ENCODE results near the gene MYRF. TPM values are rescaled to one million over a fixed set of nuclear protein-coding genes. Genes with fewer than 3 reads are reported as not detected.
A peak's percentile ranks its signal among the peaks of the same experiment; 100 is the strongest.

The MYRF gene
- total and polyA plus RNA-seq, 9 of the 15 experiments (the other 6 are each of a cell fraction or from before 2014, with no cell fraction given), result 2.3 to 25.8 (median 7.1) TPM

DNA sequence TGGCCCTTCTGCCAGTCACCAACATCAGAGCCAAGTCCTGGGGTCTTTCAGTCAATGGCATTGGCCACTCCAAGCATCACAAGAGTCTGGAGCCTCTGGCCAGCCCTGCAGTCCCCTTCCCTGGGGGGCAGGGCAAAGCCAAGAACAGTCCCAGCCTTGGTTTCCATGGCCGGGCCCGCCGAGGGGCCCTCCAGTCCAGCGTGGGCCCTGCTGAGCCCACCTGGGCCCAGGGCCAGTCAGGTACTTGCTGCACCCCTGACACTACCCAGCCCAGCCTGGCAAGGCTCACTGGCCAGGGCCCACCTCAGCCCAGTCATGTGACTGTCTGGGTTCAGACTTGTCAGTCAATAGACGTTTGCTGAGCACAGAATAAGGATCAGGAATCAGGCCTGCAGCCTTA, 29.1 kb downstream of the MYRF start:
- Histone ChIP-seq H3K4me2 (ENCODE audit: insufficient read depth, low read length) (no peak overlapping the region), H3K4me1 (replicated peaks in 1 of 2; ENCODE audit: control insufficient read depth in 2 of 2, insufficient read depth in 2 of 2, low read length in 2 of 2) (peaks cover 0 to 31% of the 10 kb centered on the region in 2 experiments; a peak in 2 of 5 replicates), H3K9me1 (ENCODE audit: control insufficient read depth, insufficient read depth, low read length) (no peaks in the 10 kb centered on the region), H3K79me2 (ENCODE audit: control insufficient read depth, insufficient read depth, low read length) (no peaks in the 10 kb centered on the region), H3K36me3 (ENCODE audit: control insufficient read depth, insufficient read depth, low read length) (peaks cover 60% of the 10 kb centered on the region; the same call in 2 of the 3 replicates), H3K27ac (ENCODE audit: extremely low read depth, low read depth, low read length) (no peak overlapping the region), H3K27me3 (ENCODE audit: control insufficient read depth in 2 of 2, insufficient read depth in 2 of 2, low read length in 2 of 2) (no peaks in the 10 kb centered on the region), H4K20me1 (replicated peaks; ENCODE audit: control insufficient read depth, insufficient read depth, low read length) (peaks cover 6% of the 10 kb centered on the region; the same call in 1 of the 2 replicates), H3K9me3 (replicated peaks; ENCODE audit: control insufficient read depth, insufficient read depth, low read depth, low read length) (no peaks in the 10 kb centered on the region), H2AFZ (ENCODE audit: low read depth, low read length) (no peak overlapping the region), H3K4me3 (no peak overlapping the region), H3K9ac (ENCODE audit: insufficient read depth in 1 of 2, low read depth in 2 of 2, low read length in 2 of 2) (no peak overlapping the region)
- TF ChIP-seq HSF4 (CRISPR knock-in tag; IDR thresholded peaks at IDR 0.05; ENCODE audit: borderline replicate concordance), result no peak
- TF ChIP-seq, protein P1, sequence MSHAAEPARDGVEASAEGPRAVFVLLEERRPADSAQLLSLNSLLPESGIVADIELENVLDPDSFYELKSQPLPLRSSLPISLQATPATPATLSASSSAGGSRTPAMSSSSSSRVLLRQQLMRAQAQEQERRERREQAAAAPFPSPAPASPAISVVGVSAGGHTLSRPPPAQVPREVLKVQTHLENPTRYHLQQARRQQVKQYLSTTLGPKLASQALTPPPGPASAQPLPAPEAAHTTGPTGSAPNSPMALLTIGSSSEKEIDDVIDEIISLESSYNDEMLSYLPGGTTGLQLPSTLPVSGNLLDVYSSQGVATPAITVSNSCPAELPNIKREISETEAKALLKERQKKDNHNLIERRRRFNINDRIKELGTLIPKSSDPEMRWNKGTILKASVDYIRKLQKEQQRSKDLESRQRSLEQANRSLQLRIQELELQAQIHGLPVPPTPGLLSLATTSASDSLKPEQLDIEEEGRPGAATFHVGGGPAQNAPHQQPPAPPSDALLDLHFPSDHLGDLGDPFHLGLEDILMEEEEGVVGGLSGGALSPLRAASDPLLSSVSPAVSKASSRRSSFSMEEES (CRISPR knock-in tag; IDR thresholded peaks at IDR 0.05), result peak; percentile 56
- TF ChIP-seq POLR2G (IDR thresholded peaks at IDR 0.05; ENCODE audit: low read depth, low read length), result peak; percentile 43; the same call in 1 of the 2 replicates
- ChIA-PET CTCF (ENCODE audit: low intra/inter-chr PET ratio) (no interaction called here), POLR2A (interaction anchor here (1.5 to 2.8 kb wide), 3 partner anchors 11 to 34 kb away, joined by 3 to 21 read pairs (median 8); partner anchors contain the start of genes FEN1 and TMEM258)
- no peak for DNase-seq (ENCODE audit: extremely low read depth in 1 of 4, low spot score in 3 of 4)
- intact Hi-C loops (cut with micrococcal nuclease) (no loop called here), in situ Hi-C loops (cut with MboI) (no loop called here)
- FAIRE-seq, result no peak
- WGBS (ENCODE audit: insufficient coverage, low coverage, missing lambda C conversion rate), result 68% methylated on average over 5 of the region's 5 CpGs
- no TSS peak for BruUV-seq (replicated peaks)
- no peak for ATAC-seq

DNA sequence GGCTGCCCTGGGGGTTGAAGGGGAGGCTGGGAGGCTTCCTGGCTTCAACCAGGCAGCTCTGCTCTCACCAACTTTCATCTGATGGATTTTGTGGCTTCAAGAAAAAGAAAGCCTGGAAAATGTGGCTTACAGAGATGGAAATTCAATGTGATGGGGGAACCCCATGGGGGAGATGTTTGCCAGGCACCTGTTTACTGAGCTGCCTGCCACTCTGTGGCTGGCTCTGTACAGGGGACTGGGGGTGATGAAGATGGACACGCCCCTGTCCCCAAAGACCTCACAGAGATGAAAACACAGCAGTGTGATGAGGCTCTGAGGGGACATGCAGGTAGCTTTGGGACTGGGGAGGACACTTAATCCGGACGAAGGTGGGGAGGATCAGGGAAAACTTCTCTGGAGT, 29.9 kb downstream of the MYRF start:
- TF ChIP-seq PBX2 (CRISPR knock-in tag; IDR thresholded peaks at IDR 0.05; ENCODE audit: low read depth) (no peak), PBX2 (tag; conservative IDR thresholded peaks at IDR 0.05; ENCODE audit: low read depth) (no peak), PML (IDR thresholded peaks at IDR 0.05; ENCODE audit: low read length) (no peak), FOXM1 (IDR thresholded peaks at IDR 0.05; ENCODE audit: low read depth) (no peak), FOXM1 (CRISPR knock-in tag; IDR thresholded peaks at IDR 0.05; ENCODE audit: low read depth) (no peak)
- TF ChIP-seq, protein P2, sequence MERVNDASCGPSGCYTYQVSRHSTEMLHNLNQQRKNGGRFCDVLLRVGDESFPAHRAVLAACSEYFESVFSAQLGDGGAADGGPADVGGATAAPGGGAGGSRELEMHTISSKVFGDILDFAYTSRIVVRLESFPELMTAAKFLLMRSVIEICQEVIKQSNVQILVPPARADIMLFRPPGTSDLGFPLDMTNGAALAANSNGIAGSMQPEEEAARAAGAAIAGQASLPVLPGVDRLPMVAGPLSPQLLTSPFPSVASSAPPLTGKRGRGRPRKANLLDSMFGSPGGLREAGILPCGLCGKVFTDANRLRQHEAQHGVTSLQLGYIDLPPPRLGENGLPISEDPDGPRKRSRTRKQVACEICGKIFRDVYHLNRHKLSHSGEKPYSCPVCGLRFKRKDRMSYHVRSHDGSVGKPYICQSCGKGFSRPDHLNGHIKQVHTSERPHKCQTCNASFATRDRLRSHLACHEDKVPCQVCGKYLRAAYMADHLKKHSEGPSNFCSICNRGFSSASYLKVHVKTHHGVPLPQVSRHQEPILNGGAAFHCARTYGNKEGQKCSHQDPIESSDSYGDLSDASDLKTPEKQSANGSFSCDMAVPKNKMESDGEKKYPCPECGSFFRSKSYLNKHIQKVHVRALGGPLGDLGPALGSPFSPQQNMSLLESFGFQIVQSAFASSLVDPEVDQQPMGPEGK (CRISPR knock-in tag; IDR thresholded peaks at IDR 0.05; ENCODE audit: borderline replicate concordance), result no peak
- BruUV-seq (replicated peaks), result no TSS peak
- Histone ChIP-seq H3K27me3 (ENCODE audit: control insufficient read depth in 2 of 2, insufficient read depth in 2 of 2, low read length in 2 of 2) (no peaks in the 10 kb centered on the region), H3K4me2 (ENCODE audit: insufficient read depth, low read length) (no peak overlapping the region), H3K79me2 (ENCODE audit: control insufficient read depth, insufficient read depth, low read length) (no peaks in the 10 kb centered on the region), H3K9me3 (replicated peaks; ENCODE audit: control insufficient read depth, insufficient read depth, low read depth, low read length) (no peaks in the 10 kb centered on the region), H3K36me3 (ENCODE audit: control insufficient read depth, insufficient read depth, low read length) (peaks cover 67% of the 10 kb centered on the region), H3K4me3 (no peak overlapping the region), H3K9me1 (ENCODE audit: control insufficient read depth, insufficient read depth, low read length) (no peaks in the 10 kb centered on the region), H3K4me1 (replicated peaks in 1 of 2; ENCODE audit: control insufficient read depth in 2 of 2, insufficient read depth in 2 of 2, low read length in 2 of 2) (peaks cover 0 to 24% of the 10 kb centered on the region in 2 experiments; a peak in 2 of 5 replicates), H3K9ac (ENCODE audit: insufficient read depth in 1 of 2, low read depth in 2 of 2, low read length in 2 of 2) (no peak overlapping the region), H3K27ac (ENCODE audit: extremely low read depth, low read depth, low read length) (no peak overlapping the region), H2AFZ (ENCODE audit: low read depth, low read length) (no peak overlapping the region), H4K20me1 (replicated peaks; ENCODE audit: control insufficient read depth, insufficient read depth, low read length) (peaks cover 6% of the 10 kb centered on the region; the same call in 1 of the 2 replicates)
- no peak for FAIRE-seq
- ChIA-PET CTCF (ENCODE audit: low intra/inter-chr PET ratio) (no interaction called here), POLR2A (interaction anchor here (0.6 to 1.7 kb wide), 10 partner anchors 10 to 407 kb away, joined by 3 to 8 read pairs (median 3); partner anchors contain the start of genes FEN1 and TMEM258)
- 58% methylated on average over 3 of the region's 3 CpGs for WGBS (ENCODE audit: insufficient coverage, low coverage, missing lambda C conversion rate)
- DNase-seq (ENCODE audit: extremely low read depth in 1 of 4, low spot score in 3 of 4), result no peak
- intact Hi-C loops (cut with micrococcal nuclease), result no loop called here
- ATAC-seq, result no peak
- in situ Hi-C loops (cut with MboI), result no loop called here

All from K562 (cell line).